IPS-18a (cell line): ENCODE results near the gene CCDC92B.

ENCODE experiments used
- H3K27ac ChIP-seq: one replicate; pipeline ENCODE4 v1.5.1; 2013; ENCODE audit warnings: low read length
- H3K27me3 ChIP-seq: one replicate; pipeline ENCODE4 v1.6.1; 2013; ENCODE audit warnings: mild to moderate bottlenecking, low read length; ENCODE audit not compliant: control insufficient read depth, insufficient read depth
- H3K36me3 ChIP-seq: one replicate; pipeline ENCODE4 v1.6.1; 2013; ENCODE audit warnings: low read depth, low read length; ENCODE audit not compliant: control insufficient read depth
- H3K4me1 ChIP-seq: one replicate; pipeline ENCODE4 v1.6.1; 2013; ENCODE audit warnings: low read depth, low read length; ENCODE audit not compliant: control insufficient read depth
- H3K4me3 ChIP-seq: one replicate; pipeline ENCODE4 v1.5.1; 2013; ENCODE audit warnings: low read length
- H3K9ac ChIP-seq: one replicate; pipeline ENCODE4 v1.6.1; 2013; ENCODE audit warnings: mild to moderate bottlenecking, low read length, moderate library complexity
- H3K9me3 ChIP-seq: one replicate; pipeline ENCODE4 v1.6.1; 2013; ENCODE audit warnings: low read depth, low read length; ENCODE audit not compliant: control insufficient read depth

The CCDC92B gene

DNA sequence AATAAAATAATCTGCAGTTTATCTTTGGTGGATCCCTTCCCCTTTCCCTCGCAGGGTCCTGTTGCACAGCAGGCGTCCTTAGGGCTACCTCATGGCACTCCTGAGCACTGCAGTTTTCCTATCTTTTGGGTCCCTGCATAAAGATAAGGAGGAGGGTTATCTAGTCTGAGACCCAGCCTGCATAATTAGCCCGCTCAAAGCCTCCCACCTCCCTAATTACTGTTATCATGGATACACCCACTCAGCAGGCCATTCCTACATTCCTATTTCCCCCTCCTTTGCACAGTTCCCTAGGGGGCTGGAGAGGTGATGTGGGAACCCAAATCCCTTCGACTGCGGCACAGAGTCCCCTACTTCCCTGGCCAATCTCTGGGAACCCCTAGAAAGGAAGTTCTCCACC lies 32.8 kb downstream of the CCDC92B start:
- no peaks in the 10 kb centered on the region for H3K36me3 ChIP-seq
- H3K9me3 ChIP-seq: no peaks in the 10 kb centered on the region
- H3K4me1 ChIP-seq: peaks cover 10% of the 10 kb centered on the region
- H3K4me3 ChIP-seq: no peak overlapping the region
- peaks cover 8% of the 10 kb centered on the region for H3K27me3 ChIP-seq
- H3K9ac ChIP-seq: no peak overlapping the region
- H3K27ac ChIP-seq: no peak overlapping the region

GRCh38 chr17:2713881-2714280 lies 35.6 kb downstream of the CCDC92B start:
- H3K4me1 ChIP-seq: peaks cover 12% of the 10 kb centered on the region
- H3K9ac ChIP-seq: no peak overlapping the region
- H3K4me3 ChIP-seq: no peak overlapping the region
- H3K36me3 ChIP-seq: no peaks in the 10 kb centered on the region
- no peak overlapping the region for H3K27ac ChIP-seq
- no peaks in the 10 kb centered on the region for H3K9me3 ChIP-seq
- H3K27me3 ChIP-seq: peaks cover 18% of the 10 kb centered on the region

- Histone ChIP-seq H3K9ac (no peak overlapping the region), H3K27me3 (peaks cover 18% of the 10 kb centered on the region), H3K4me3 (peak overlapping the region; percentile 74), H3K36me3 (no peaks in the 10 kb centered on the region), H3K9me3 (no peaks in the 10 kb centered on the region), H3K27ac (no peak overlapping the region), H3K4me1 (peaks cover 12% of the 10 kb centered on the region)
Measured at GRCh38 chr17:2712300-2713043, 37.0 kb downstream of the CCDC92B start.

GRCh38 chr17:2711608-2712299 lies 37.7 kb downstream of the CCDC92B start, which contains the start of gene CLUH:
TSS of gene CLUH (minus strand) at chr17:2711764. CDS start at chr17:2711661, 103 bp downstream.
- Histone ChIP-seq H3K9me3 (no peaks in the 10 kb centered on the region), H3K36me3 (no peaks in the 10 kb centered on the region), H3K4me3 (peak within 1 kb of the TSS; percentile 74), H3K9ac (peak within 1 kb of the TSS; percentile 63), H3K27ac (no peak within 1 kb of the TSS), H3K4me1 (peaks cover 12% of the 10 kb centered on the region), H3K27me3 (peaks cover 18% of the 10 kb centered on the region)

- Histone ChIP-seq H3K27me3 (peaks cover 18% of the 10 kb centered on the region), H3K4me1 (peaks cover 12% of the 10 kb centered on the region), H3K36me3 (no peaks in the 10 kb centered on the region), H3K9me3 (no peaks in the 10 kb centered on the region), H3K4me3 (peak overlapping the region; percentile 74), H3K9ac (peak overlapping the region; percentile 63), H3K27ac (no peak overlapping the region)
Measured at GRCh38 chr17:2710803-2711607, 38.4 kb downstream of the CCDC92B start.

GRCh38 chr17:2710071-2710802 lies 39.2 kb downstream of the CCDC92B start:
- peak overlapping the region; percentile 74 for H3K4me3 ChIP-seq
- no peaks in the 10 kb centered on the region for H3K36me3 ChIP-seq
- peaks cover 18% of the 10 kb centered on the region for H3K27me3 ChIP-seq
- H3K9ac ChIP-seq: peak overlapping the region; percentile 63
- no peak overlapping the region for H3K27ac ChIP-seq
- H3K4me1 ChIP-seq: peaks cover 13% of the 10 kb centered on the region
- H3K9me3 ChIP-seq: no peaks in the 10 kb centered on the region

GRCh38 chr17:2709183-2709661 lies 40.2 kb downstream of the CCDC92B start:
- Histone ChIP-seq H3K4me1 (peaks cover 21% of the 10 kb centered on the region), H3K36me3 (no peaks in the 10 kb centered on the region), H3K9ac (no peak overlapping the region), H3K4me3 (no peak overlapping the region), H3K27me3 (peaks cover 18% of the 10 kb centered on the region), H3K9me3 (no peaks in the 10 kb centered on the region), H3K27ac (no peak overlapping the region)

GRCh38 chr17:2708585-2709182 lies 40.8 kb downstream of the CCDC92B start:
- no peak overlapping the region for H3K4me3 ChIP-seq
- no peak overlapping the region for H3K9ac ChIP-seq
- H3K4me1 ChIP-seq: peaks cover 21% of the 10 kb centered on the region
- H3K27me3 ChIP-seq: peaks cover 18% of the 10 kb centered on the region
- no peak overlapping the region for H3K27ac ChIP-seq
- H3K36me3 ChIP-seq: no peaks in the 10 kb centered on the region
- H3K9me3 ChIP-seq: no peaks in the 10 kb centered on the region

DNA sequence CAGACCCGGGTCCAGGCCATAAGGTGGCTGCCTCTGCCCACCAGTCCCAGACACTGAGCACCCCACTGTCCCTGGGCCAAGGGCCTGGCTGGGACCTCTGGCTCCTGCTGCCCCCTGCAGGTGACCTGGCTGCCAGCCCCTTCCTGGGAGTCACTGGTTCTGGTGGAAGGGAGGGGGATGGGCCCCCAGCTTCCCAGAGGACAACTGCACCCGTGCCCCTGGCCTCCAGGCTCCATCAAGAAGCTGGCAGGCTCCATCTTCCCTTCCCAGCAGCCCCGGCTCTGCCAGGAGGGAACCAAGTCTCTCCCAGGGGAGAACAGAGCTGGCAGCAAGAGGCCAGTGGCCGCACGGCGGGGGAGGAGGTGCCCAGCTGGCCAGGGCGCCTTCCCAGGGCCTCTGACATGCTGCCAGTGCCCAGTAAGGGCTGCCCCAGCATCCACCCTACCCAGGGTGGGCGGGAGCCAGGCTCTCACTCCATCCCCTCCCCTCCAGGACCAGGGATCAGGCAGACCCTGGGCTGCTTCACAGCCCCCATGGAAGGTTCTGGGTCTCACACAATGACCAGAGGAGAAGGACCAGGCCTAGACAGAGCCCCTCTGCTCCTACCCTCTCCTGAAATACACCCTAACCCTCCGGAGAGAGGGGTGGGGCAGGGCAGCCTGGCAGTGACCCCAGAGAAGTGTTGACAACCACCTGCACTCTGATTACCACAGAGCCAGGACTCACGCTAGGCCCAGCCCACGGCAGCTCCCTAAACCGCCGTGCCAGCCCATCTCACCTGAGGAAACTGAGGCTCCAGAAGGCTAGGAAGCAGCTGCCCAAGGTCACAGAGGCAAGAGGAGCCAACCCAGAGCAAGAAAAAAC lies 41.5 kb downstream of the CCDC92B start:
- no peak overlapping the region for H3K4me3 ChIP-seq
- H3K27ac ChIP-seq: no peak overlapping the region
- peaks cover 18% of the 10 kb centered on the region for H3K27me3 ChIP-seq
- peaks cover 1% of the 10 kb centered on the region for H3K36me3 ChIP-seq
- no peak overlapping the region for H3K9ac ChIP-seq
- no peaks in the 10 kb centered on the region for H3K9me3 ChIP-seq
- H3K4me1 ChIP-seq: peaks cover 21% of the 10 kb centered on the region

DNA sequence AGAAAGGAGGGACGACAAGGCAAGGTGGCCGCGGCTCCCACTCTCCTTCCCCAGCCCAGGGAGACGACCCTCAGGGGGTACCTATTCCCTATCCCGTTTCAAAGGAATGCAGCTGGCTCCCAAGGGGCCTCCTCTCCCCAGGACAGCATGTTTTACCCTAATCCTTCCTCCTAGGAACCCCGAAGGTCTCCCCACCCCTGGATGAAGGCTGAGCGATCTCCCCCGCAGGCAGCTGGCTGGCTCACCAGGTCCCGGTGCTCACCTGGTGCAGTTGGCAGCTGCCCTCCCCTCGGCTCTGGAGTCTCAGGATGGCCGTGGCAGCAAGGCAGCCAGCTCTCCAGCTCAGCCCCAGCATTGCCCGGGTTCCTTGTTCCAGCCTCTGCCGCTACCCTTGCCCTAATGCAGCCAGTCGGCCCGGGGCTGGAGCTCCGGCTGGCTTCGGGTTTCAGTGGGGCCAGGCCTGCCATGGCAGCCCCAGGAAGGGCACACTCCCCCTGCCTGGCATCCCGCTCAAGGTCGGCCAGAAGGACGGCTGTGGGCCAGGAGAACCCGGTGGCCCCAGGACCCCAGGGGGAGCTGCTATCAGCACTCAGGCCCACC lies 42.4 kb downstream of the CCDC92B start:
- H3K9me3 ChIP-seq: no peaks in the 10 kb centered on the region
- no peak overlapping the region for H3K27ac ChIP-seq
- peaks cover 3% of the 10 kb centered on the region for H3K36me3 ChIP-seq
- no peak overlapping the region for H3K4me3 ChIP-seq
- H3K4me1 ChIP-seq: peaks cover 18% of the 10 kb centered on the region
- peaks cover 13% of the 10 kb centered on the region for H3K27me3 ChIP-seq
- H3K9ac ChIP-seq: no peak overlapping the region
